GM06990 (cell line): Measurements from ENCODE around the gene PITPNM1.

Experiments
- DNase-seq: peaks from one replicate; pipeline ENCODE4 v3.0.0-alpha.2; 2011; ENCODE audit not compliant: insufficient read length; ENCODE audit errors: extremely low read depth
- H3K27me3 ChIP-seq: replicated peaks from 2 replicates; pipeline ENCODE4 v1.6.0; 2011; ENCODE audit warnings: low read length; ENCODE audit not compliant: control insufficient read depth, insufficient read depth
- H3K36me3 ChIP-seq: 2 replicates; pipeline ENCODE4 v1.5.1; 2011; ENCODE audit warnings: low read length; ENCODE audit not compliant: control insufficient read depth, insufficient read depth
- H3K4me3 ChIP-seq: replicated peaks from 2 replicates; pipeline ENCODE4 v1.5.1; 2011; ENCODE audit warnings: low read depth, mild to moderate bottlenecking, control low read depth, low read length
- CTCF ChIP-seq: IDR thresholded peaks from 2 replicates; pipeline ENCODE4 v1.5.1; 2011; ENCODE audit warnings: low read length, control low read depth, mild to moderate bottlenecking, inconsistent platforms; ENCODE audit not compliant: insufficient read depth, poor library complexity, severe bottlenecking

The PITPNM1 gene

DNA sequence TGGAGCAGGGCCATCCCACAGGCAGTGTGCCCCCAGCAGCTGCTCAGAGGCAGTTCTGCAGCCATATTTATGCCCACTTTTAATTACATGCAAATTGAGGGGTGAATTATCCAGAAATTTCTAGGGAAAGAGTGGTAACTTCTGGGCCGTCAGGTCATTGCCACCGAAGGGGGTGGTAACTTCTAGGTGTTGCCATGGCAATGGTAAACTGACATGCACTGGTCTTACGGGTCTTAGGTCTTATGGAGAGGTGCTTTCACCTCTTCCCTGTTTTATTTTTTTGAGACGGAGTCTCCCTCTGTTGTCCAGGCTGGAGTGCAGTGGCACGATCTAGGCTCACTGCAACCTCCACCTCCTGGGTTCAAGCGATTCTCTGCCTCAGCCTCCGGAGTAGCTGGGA is 32.3 kb downstream of the PITPNM1 start:
- no peak for TF ChIP-seq CTCF

DNA sequence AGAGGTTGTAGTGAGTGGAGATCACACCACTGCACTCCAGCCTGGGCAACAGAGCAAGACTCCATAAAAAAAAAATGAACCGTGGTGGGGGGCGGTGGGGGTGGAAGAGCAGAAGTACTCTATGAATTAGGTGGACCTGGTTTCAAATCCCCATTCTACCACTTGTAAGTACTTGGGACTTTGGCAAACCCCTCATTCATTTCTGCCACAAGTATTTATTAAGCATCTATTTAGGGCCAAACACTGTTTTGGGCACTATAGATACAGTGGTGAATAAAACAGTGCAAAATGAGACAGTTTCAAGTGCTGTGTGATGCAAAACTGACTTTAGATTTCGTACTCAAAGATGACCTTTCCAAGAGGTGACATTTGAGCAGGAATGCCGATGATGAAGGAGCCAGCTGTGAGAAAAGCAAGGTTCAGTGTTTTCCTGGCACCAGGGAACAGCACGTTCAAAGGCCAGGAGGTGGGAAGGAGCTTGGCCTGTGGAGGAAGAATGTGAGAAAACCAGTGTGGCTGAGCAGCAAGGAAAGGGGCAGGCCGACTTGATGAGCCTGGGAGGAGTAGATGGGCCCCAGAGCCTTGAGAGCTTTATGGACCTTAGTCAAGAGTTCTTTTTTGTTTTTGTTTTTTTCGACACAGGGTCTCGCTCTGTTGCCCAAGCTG is 34.7 kb downstream of the PITPNM1 start:
- no peak for TF ChIP-seq CTCF
- Histone ChIP-seq H3K36me3 (no peaks in the 10 kb centered on the region; the same call in 1 of the 2 replicates), H3K4me3 (no peak overlapping the region)

More for the DNA sequence above, 32.3 kb downstream of the PITPNM1 start:
- no peak for DNase-seq
- no peak overlapping the region for H3K4me3 ChIP-seq
- no peaks in the 10 kb centered on the region for H3K27me3 ChIP-seq
- no peaks in the 10 kb centered on the region for H3K36me3 ChIP-seq

GRCh38 chr11:67469508-67469811 is 35.7 kb downstream of the PITPNM1 start:
- TF ChIP-seq CTCF, result no peak
- Histone ChIP-seq H3K36me3 (no peaks in the 10 kb centered on the region; the same call in 1 of the 2 replicates), H3K4me3 (peak overlapping the region; percentile 71), H3K27me3 (no peaks in the 10 kb centered on the region)
- DNase-seq, result no peak

More for the DNA sequence above, 34.7 kb downstream of the PITPNM1 start:
- H3K27me3 ChIP-seq, result no peaks in the 10 kb centered on the region
- peak; percentile 23 for DNase-seq

GRCh38 chr11:67468759-67469507 is 36.2 kb downstream of the PITPNM1 start, which contains the start of gene TMEM134:
TSS of gene TMEM134 (minus strand) at chr11:67469251. CDS start at chr11:67469192, 59 bp downstream.
- Histone ChIP-seq H3K27me3 (no peaks in the 10 kb centered on the region), H3K4me3 (peak within 1 kb of the TSS; percentile 88), H3K36me3 (no peaks in the 10 kb centered on the region; the same call in 1 of the 2 replicates)
- DNase-seq, result peak; percentile 91
- peak; percentile 70 for TF ChIP-seq CTCF

DNA sequence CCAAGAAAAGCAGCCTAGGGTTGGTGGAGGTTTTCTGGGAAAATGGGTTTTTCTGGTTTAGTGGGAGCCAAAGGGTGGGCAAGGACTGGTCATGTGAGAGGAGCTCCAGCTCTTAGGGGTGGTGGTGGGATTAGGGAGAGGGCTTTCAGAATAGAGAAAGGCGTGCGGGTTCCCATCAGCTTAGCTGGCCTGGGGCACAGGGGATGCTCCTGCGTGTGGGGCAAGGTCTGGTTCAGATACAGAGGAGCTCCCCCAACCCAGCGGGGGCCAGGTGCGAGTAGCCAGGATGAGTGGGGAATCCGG is 36.8 kb downstream of the PITPNM1 start:
- H3K27me3 ChIP-seq, result no peaks in the 10 kb centered on the region
- TF ChIP-seq CTCF, result no peak
- H3K4me3 ChIP-seq, result peak overlapping the region; percentile 88
- H3K36me3 ChIP-seq, result no peaks in the 10 kb centered on the region; the same call in 1 of the 2 replicates
- no peak for DNase-seq
